ENCODE measurements around the gene AUTS2. TPM values are rescaled to one million over a fixed set of nuclear protein-coding genes. Genes with fewer than 3 reads are reported as not detected.

The AUTS2 gene
- polyA plus RNA-seq, 1 experiment: 0.54 TPM

GRCh38 chr7:70583965-70584883 lies 985.9 kb downstream of the AUTS2 start:
- Histone ChIP-seq H3K36me3 (ENCODE audit: control insufficient read depth, insufficient read depth, low read length) (no peaks in the 10 kb centered on the region), H3K4me3 (ENCODE audit: low read depth, low read length) (no peak overlapping the region), H3K27me3 (ENCODE audit: control insufficient read depth, insufficient read depth, low read length) (no peaks in the 10 kb centered on the region)
- POLR2A ChIA-PET: no interaction called here
- no peak for DNase-seq (ENCODE audit: low read depth)
- TF ChIP-seq, protein P1, sequence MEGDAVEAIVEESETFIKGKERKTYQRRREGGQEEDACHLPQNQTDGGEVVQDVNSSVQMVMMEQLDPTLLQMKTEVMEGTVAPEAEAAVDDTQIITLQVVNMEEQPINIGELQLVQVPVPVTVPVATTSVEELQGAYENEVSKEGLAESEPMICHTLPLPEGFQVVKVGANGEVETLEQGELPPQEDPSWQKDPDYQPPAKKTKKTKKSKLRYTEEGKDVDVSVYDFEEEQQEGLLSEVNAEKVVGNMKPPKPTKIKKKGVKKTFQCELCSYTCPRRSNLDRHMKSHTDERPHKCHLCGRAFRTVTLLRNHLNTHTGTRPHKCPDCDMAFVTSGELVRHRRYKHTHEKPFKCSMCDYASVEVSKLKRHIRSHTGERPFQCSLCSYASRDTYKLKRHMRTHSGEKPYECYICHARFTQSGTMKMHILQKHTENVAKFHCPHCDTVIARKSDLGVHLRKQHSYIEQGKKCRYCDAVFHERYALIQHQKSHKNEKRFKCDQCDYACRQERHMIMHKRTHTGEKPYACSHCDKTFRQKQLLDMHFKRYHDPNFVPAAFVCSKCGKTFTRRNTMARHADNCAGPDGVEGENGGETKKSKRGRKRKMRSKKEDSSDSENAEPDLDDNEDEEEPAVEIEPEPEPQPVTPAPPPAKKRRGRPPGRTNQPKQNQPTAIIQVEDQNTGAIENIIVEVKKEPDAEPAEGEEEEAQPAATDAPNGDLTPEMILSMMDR (IDR thresholded peaks at IDR 0.05; ENCODE audit: insufficient read depth, low read depth, low read length): no peak
- CTCF ChIA-PET: interaction anchor here (0.6 to 2.0 kb wide), 2 partner anchors 114 to 244 kb away, joined by 3 to 8 read pairs; no protein-coding TSS in a partner anchor

DNA sequence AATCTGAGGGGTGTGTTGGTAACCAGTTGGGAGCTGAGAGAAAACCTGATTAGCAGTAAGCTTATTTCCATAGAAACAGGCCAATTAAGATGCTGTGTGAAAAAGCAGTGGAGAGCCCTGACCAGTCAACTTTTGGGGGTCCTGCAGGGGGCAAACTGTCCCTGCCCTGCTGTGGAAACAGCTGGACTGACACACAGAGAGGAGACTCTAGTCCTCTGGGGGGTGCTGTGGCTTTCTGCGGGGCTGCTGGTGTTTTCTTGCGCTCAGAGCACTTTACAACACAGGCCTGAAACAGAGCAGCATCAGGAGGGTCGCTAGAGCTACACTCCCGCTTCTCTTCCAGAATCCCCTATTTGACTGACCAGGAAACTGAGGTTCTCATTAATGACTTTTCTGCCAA lies 986.8 kb downstream of the AUTS2 start:
- POLR2A ChIA-PET: no interaction called here
- Histone ChIP-seq H3K4me3 (ENCODE audit: low read depth, low read length) (no peak overlapping the region), H3K27me3 (ENCODE audit: control insufficient read depth, insufficient read depth, low read length) (no peaks in the 10 kb centered on the region), H3K36me3 (ENCODE audit: control insufficient read depth, insufficient read depth, low read length) (no peaks in the 10 kb centered on the region)
- CTCF ChIA-PET: no interaction called here
- TF ChIP-seq, protein P1 (IDR thresholded peaks at IDR 0.05; ENCODE audit: insufficient read depth, low read depth, low read length): no peak
- DNase-seq (ENCODE audit: low read depth): no peak

DNA sequence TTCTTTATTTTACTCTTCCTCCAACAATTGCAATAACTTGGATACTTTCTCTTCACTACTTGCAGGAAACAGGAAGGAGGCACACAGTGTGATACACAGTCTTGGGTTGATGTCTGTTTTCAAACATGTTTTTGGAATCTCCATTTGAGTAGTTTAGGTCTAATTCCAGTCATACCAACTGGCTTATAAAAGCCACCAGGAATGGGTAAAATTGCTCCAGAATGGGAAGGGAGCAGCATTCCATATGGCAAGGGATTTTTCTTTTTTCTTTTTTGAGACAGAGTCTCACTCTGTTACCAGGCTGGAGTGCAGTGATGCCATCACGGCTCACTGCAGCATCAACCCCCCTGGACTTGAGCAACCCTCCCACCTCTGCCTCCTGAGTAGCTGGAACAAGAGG lies 988.5 kb downstream of the AUTS2 start:
- peak; percentile 23 for DNase-seq (ENCODE audit: low read depth)
- ChIA-PET POLR2A (no interaction called here), CTCF (no interaction called here)
- TF ChIP-seq, protein P1 (IDR thresholded peaks at IDR 0.05; ENCODE audit: insufficient read depth, low read depth, low read length): no peak
- no peaks in the 10 kb centered on the region for H3K27me3 ChIP-seq (ENCODE audit: control insufficient read depth, insufficient read depth, low read length)
- no peak overlapping the region for H3K4me3 ChIP-seq (ENCODE audit: low read depth, low read length)
- H3K36me3 ChIP-seq (ENCODE audit: control insufficient read depth, insufficient read depth, low read length): no peaks in the 10 kb centered on the region

- no peak for DNase-seq (ENCODE audit: low read depth)
- no peak overlapping the region for H3K4me3 ChIP-seq (ENCODE audit: low read depth, low read length)
- ChIA-PET CTCF (no interaction called here), POLR2A (no interaction called here)
- TF ChIP-seq, protein P1 (IDR thresholded peaks at IDR 0.05; ENCODE audit: insufficient read depth, low read depth, low read length): no peak
- no peaks in the 10 kb centered on the region for H3K36me3 ChIP-seq (ENCODE audit: control insufficient read depth, insufficient read depth, low read length)
- no peaks in the 10 kb centered on the region for H3K27me3 ChIP-seq (ENCODE audit: control insufficient read depth, insufficient read depth, low read length)
Measured at GRCh38 chr7:70587739-70588138, 989.5 kb downstream of the AUTS2 start.

- no peak for DNase-seq (ENCODE audit: low read depth)
- H3K27me3 ChIP-seq (ENCODE audit: control insufficient read depth, insufficient read depth, low read length): no peaks in the 10 kb centered on the region
- ChIA-PET CTCF (no interaction called here), POLR2A (no interaction called here)
- TF ChIP-seq, protein P1 (IDR thresholded peaks at IDR 0.05; ENCODE audit: insufficient read depth, low read depth, low read length): no peak
- no peak overlapping the region for H3K4me3 ChIP-seq (ENCODE audit: low read depth, low read length)
- H3K36me3 ChIP-seq (ENCODE audit: control insufficient read depth, insufficient read depth, low read length): no peaks in the 10 kb centered on the region
Measured at GRCh38 chr7:70588191-70588921, 990.1 kb downstream of the AUTS2 start.

All from BJ (cell line).